ENCODE data around the gene ERMARD. TPM values are rescaled to one million over a fixed set of nuclear protein-coding genes. Genes with fewer than 3 reads are reported as not detected.
A peak's percentile ranks its signal among the peaks of the same experiment; 100 is the strongest.

Gene ERMARD
- total RNA-seq, 1 donor from 2014 or later = 26.1 TPM

- Mint-ChIP-seq H3K4me3 (ENCODE audit: unreplicated experiment) (peak within 1 kb of the TSS; percentile 87), H3K36me3 (ENCODE audit: low read depth) (no peaks in the 10 kb centered on the region), H3K27ac (ENCODE audit: unreplicated experiment) (peak within 1 kb of the TSS; percentile 94), H3K27me3 (ENCODE audit: low read depth) (no peaks in the 10 kb centered on the region), H3K9me3 (ENCODE audit: low read depth) (no peaks in the 10 kb centered on the region), H3K4me1 (ENCODE audit: low read depth) (peaks cover 32% of the 10 kb centered on the region)
- no peak for TF ChIP-seq CTCF (IDR thresholded peaks at IDR 0.05)
- DNase-seq (ENCODE audit: low spot score) = no peak
These were observed 26.8 kb upstream of the ERMARD start, which contains the start of gene PHF10 for GRCh38 chr6:169724494-169725124. PHF10 (minus strand) TSS chr6:169724500; CDS start chr6:169723931, 569 bp downstream.

- Mint-ChIP-seq H3K4me1 (ENCODE audit: low read depth) (peaks cover 28% of the 10 kb centered on the region), H3K27ac (ENCODE audit: unreplicated experiment) (peak overlapping the region; percentile 80), H3K9me3 (ENCODE audit: low read depth) (no peaks in the 10 kb centered on the region), H3K27me3 (ENCODE audit: low read depth) (no peaks in the 10 kb centered on the region), H3K4me3 (ENCODE audit: unreplicated experiment) (peak overlapping the region; percentile 76), H3K36me3 (ENCODE audit: low read depth) (no peaks in the 10 kb centered on the region)
- TF ChIP-seq CTCF (IDR thresholded peaks at IDR 0.05) = no peak
- no peak for DNase-seq (ENCODE audit: low spot score)
These were observed 26.0 kb upstream of the ERMARD start for GRCh38 chr6:169725125-169726048.

GRCh38 chr6:169726049-169726400 is 25.4 kb upstream of the ERMARD start:
- DNase-seq (ENCODE audit: low spot score) = no peak
- no peak for TF ChIP-seq CTCF (IDR thresholded peaks at IDR 0.05)
- Mint-ChIP-seq H3K4me1 (ENCODE audit: low read depth) (peaks cover 26% of the 10 kb centered on the region), H3K4me3 (ENCODE audit: unreplicated experiment) (peak overlapping the region; percentile 76), H3K27me3 (ENCODE audit: low read depth) (peaks cover 3% of the 10 kb centered on the region), H3K36me3 (ENCODE audit: low read depth) (no peaks in the 10 kb centered on the region), H3K9me3 (ENCODE audit: low read depth) (no peaks in the 10 kb centered on the region), H3K27ac (ENCODE audit: unreplicated experiment) (no peak overlapping the region)

GRCh38 chr6:169726963-169727362 is 24.5 kb upstream of the ERMARD start:
- H3K4me1 Mint-ChIP-seq (ENCODE audit: low read depth) = peaks cover 22% of the 10 kb centered on the region
- H3K9me3 Mint-ChIP-seq (ENCODE audit: low read depth) = no peaks in the 10 kb centered on the region
- no peak for TF ChIP-seq CTCF (IDR thresholded peaks at IDR 0.05)
- no peaks in the 10 kb centered on the region for H3K36me3 Mint-ChIP-seq (ENCODE audit: low read depth)
- no peak overlapping the region for H3K4me3 Mint-ChIP-seq (ENCODE audit: unreplicated experiment)
- H3K27ac Mint-ChIP-seq (ENCODE audit: unreplicated experiment) = no peak overlapping the region
- DNase-seq (ENCODE audit: low spot score) = no peak
- H3K27me3 Mint-ChIP-seq (ENCODE audit: low read depth) = peaks cover 3% of the 10 kb centered on the region

- H3K4me3 Mint-ChIP-seq (ENCODE audit: unreplicated experiment) = no peak overlapping the region
- H3K9me3 Mint-ChIP-seq (ENCODE audit: low read depth) = no peaks in the 10 kb centered on the region
- no peak overlapping the region for H3K27ac Mint-ChIP-seq (ENCODE audit: unreplicated experiment)
- DNase-seq (ENCODE audit: low spot score) = no peak
- peaks cover 17% of the 10 kb centered on the region for H3K27me3 Mint-ChIP-seq (ENCODE audit: low read depth)
- TF ChIP-seq CTCF (IDR thresholded peaks at IDR 0.05) = no peak
- peaks cover 10% of the 10 kb centered on the region for H3K4me1 Mint-ChIP-seq (ENCODE audit: low read depth)
- H3K36me3 Mint-ChIP-seq (ENCODE audit: low read depth) = peaks cover 2% of the 10 kb centered on the region
These were observed 21.5 kb upstream of the ERMARD start for GRCh38 chr6:169729961-169730360.

All from chondrocyte (in vitro differentiated cells).